Caco-2 (cell line): ENCODE measurements around the gene POMT1. TPM values are rescaled to one million over a fixed set of nuclear protein-coding genes. Genes with fewer than 3 reads are reported as not detected.
"Not testable (repeated sequence)": the region's sequence is repeated elsewhere in the genome, so short reads cannot be mapped to it uniquely, and the experiment has no call there.

Experiments used
- Bru-seq: library from RNA; stranded (reverse); fragments of 400-500 nt; gene quantifications from one replicate; lab custom pipeline; 2021; lab: Mats Ljungman, UMichigan
- BruChase-seq, 2 experiments: library from RNA; stranded (reverse); fragments of 400-500 nt; gene quantifications; one replicate each; lab custom pipeline; 2021; lab: Mats Ljungman, UMichigan
- BruUV-seq: library from RNA; stranded (reverse); fragments of 400-500 nt; replicated peaks from 2 replicates; lab custom pipeline; 2021; lab: Mats Ljungman, UMichigan
- CTCF ChIA-PET: fragments of 300-600 bp; sonication (Branson Sonifier 250); formaldehyde crosslinking; loops from one replicate; lab custom pipeline; 2022; ENCODE audit warnings: antibody characterized with exemption; lab: Charles Lee
- POLR2A ChIA-PET: fragments of 300-600 bp; sonication (Branson Sonifier 250); formaldehyde crosslinking; loops from one replicate; lab custom pipeline; 2022; ENCODE audit warnings: antibody characterized with exemption; lab: Charles Lee
- DNase-seq, 2 experiments: peaks; one replicate each; pipeline versions ENCODE4 v3.0.0 to v3.0.0-alpha.2; 2020 to 2022
- H3K27me3 ChIP-seq: replicated peaks from 2 replicates; pipeline ENCODE4 v1.6.0; 2011; ENCODE audit warnings: low read length; ENCODE audit not compliant: control insufficient read depth, insufficient read depth
- H3K36me3 ChIP-seq: 2 replicates; pipeline ENCODE4 v1.5.1; 2011; ENCODE audit warnings: low read length; ENCODE audit not compliant: control insufficient read depth, insufficient read depth
- H3K4me1 ChIP-seq: fragments of 250-450 bp; sonication (Bioruptor Pico); 2 replicates; pipeline ENCODE4 v1.5.1; 2020; ENCODE audit warnings: mild to moderate bottlenecking
- H3K4me3 ChIP-seq: 2 replicates; pipeline ENCODE4 v1.5.1; 2011; ENCODE audit warnings: low read depth, mild to moderate bottlenecking, control low read depth, low read length
- H3K9me3 ChIP-seq: fragments of 250-450 bp; sonication (Bioruptor Pico); 2 replicates; pipeline ENCODE4 v1.5.1; 2020; ENCODE audit warnings: mild to moderate bottlenecking, moderate library complexity
- H3K27ac Mint-ChIP-seq: one replicate; pipeline ENCODE4 v1.8.0; 2022; ENCODE audit warnings: mixed read lengths; ENCODE audit not compliant: unreplicated experiment
- H3K27me3 Mint-ChIP-seq: one replicate; pipeline ENCODE4 v1.8.0; 2022; ENCODE audit warnings: mixed read lengths; ENCODE audit not compliant: insufficient read depth, unreplicated experiment
- H3K36me3 Mint-ChIP-seq: one replicate; pipeline ENCODE4 v1.8.0; 2022; ENCODE audit warnings: mild to moderate bottlenecking, mixed read lengths; ENCODE audit not compliant: insufficient read depth, unreplicated experiment
- H3K4me1 Mint-ChIP-seq: one replicate; pipeline ENCODE4 v1.8.0; 2022; ENCODE audit warnings: low read depth, mixed read lengths; ENCODE audit not compliant: unreplicated experiment
- H3K4me3 Mint-ChIP-seq: one replicate; pipeline ENCODE4 v1.8.0; 2022; ENCODE audit warnings: mild to moderate bottlenecking, moderate library complexity, mixed read lengths; ENCODE audit not compliant: unreplicated experiment
- H3K9me3 Mint-ChIP-seq: one replicate; pipeline ENCODE4 v1.8.0; 2022; ENCODE audit warnings: mixed read lengths; ENCODE audit not compliant: unreplicated experiment
- CTCF ChIP-seq, 2 experiments: fragments of 200-600 bp in 1 of 2; IDR thresholded peaks; 1 replicate in 1 of 2; 2 replicates in 1 of 2; pipeline versions ENCODE4 v1.5.1 to v1.8.0; 2011 to 2022; ENCODE audit warnings: antibody characterized with exemption in 1 of 2, control low read depth in 1 of 2, inconsistent platforms in 1 of 2, low read depth in 1 of 2, low read length in 1 of 2, mild to moderate bottlenecking in 1 of 2, moderate library complexity in 1 of 2; ENCODE audit not compliant: insufficient read depth in 1 of 2, severe bottlenecking in 1 of 2, unreplicated experiment in 1 of 2
- intact Hi-C: fragments of 100-400 bp; cut with micrococcal nuclease; formaldehyde crosslinking; loops from one replicate; pipeline ENCODE4 v1.10.0; 2022; ENCODE audit not compliant: unreplicated experiment
- long read RNA-seq: library from polyadenylated mRNA; stranded (forward); transcript quantifications from one replicate; pipeline ENCODE4 v2.0.0, GENCODE V29; 2022
- total RNA-seq: library from RNA; stranded (reverse); gene quantifications from 2 replicates; pipeline ENCODE4 v1.2.3, GENCODE V29; 2022

Gene POMT1, protein sequence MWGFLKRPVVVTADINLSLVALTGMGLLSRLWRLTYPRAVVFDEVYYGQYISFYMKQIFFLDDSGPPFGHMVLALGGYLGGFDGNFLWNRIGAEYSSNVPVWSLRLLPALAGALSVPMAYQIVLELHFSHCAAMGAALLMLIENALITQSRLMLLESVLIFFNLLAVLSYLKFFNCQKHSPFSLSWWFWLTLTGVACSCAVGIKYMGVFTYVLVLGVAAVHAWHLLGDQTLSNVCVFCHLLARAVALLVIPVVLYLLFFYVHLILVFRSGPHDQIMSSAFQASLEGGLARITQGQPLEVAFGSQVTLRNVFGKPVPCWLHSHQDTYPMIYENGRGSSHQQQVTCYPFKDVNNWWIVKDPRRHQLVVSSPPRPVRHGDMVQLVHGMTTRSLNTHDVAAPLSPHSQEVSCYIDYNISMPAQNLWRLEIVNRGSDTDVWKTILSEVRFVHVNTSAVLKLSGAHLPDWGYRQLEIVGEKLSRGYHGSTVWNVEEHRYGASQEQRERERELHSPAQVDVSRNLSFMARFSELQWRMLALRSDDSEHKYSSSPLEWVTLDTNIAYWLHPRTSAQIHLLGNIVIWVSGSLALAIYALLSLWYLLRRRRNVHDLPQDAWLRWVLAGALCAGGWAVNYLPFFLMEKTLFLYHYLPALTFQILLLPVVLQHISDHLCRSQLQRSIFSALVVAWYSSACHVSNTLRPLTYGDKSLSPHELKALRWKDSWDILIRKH
- 44.2 and 44.7 TPM in 2 replicates for total RNA-seq
- percentile 59 among the genes with signal in this experiment for Bru-seq, nascent RNA
- BruChase-seq, experiment 1, labeled RNA remaining after a 2-hour chase: percentile 74 among the genes with signal in this experiment
- BruChase-seq, experiment 2, labeled RNA remaining after a 6-hour chase: percentile 73 among the genes with signal in this experiment
- long read RNA-seq, transcript POMT1-205 (18 exons, 2,821 nt): minor isoform, 7 of 85 reads
- long read RNA-seq, transcript POMT1-204 (20 exons, 3,038 nt): major isoform, 16 of 85 reads
- long read RNA-seq, transcript POMT1-201 (19 exons, 2,912 nt): major isoform, 16 of 85 reads
- long read RNA-seq, partial matches to known transcripts: 4 of 85 reads
- long read RNA-seq, other reads (novel, unspliced or antisense): 41 of 85 reads

DNA sequence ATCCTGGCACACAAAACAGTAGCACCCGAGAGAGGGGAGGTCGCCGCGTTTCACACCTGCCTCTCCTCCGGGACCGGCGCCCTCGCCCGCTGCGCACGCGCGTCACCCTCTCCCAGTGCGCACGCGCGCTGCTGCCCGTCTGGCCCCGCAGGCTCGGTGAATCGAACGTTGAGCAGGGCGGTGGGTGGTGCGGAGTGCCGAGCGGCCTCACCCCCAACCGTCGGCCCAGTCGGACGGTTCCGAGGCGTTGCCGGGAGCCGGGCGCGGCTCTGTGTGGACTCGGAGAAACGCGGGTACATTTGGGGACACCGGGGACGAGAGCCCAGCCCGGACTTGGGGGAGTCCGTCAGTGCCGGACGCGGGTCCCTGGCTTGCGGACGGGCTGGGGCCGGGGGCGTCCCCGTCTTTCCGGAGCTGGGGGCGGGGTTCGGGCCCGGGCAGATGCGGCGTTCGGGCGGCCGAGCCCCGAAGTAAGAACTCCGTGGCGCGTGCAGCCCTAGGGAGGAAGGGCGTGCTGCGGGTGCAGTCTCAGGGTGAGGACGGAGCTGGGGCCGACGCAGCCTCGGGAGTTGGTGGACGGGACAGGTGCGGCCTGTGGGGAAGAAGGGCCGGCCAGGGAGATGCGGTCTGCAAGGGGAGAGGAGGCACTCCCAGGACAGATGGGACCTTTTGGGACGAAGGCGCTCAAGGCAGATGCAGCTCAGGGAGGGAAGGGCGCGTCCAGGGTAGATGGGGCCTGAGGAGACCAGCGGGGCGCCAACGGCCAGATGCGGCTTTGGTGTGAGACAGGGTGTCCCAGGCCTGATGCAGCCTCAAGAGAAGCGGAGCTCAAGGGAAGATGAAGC, at the start of gene POMT1:
Gene POMT1 (plus strand): TSS at position 138 of the 845 bp plus-strand sequence. CDS start 1,301 bp downstream, outside the sequence.
- H3K9me3 Mint-ChIP-seq: no peaks in the 10 kb centered on the region
- intact Hi-C loops: loop anchor here (5.0 to 10.0 kb wide), 3 partner anchors 62 to 244 kb away; no protein-coding TSS in a partner anchor
- Histone ChIP-seq H3K4me1 (0 out of 2 replicates have a peak, but pooled peaks cover 6% of the 10 kb centered on the region), H3K27me3 (no peaks in the 10 kb centered on the region), H3K9me3 (no peaks in the 10 kb centered on the region), H3K4me3 (peak within 1 kb of the TSS; percentile 89), H3K36me3 (peaks cover 3% of the 10 kb centered on the region)
- peaks cover 16% of the 10 kb centered on the region for H3K4me1 Mint-ChIP-seq
- no peaks in the 10 kb centered on the region for H3K27me3 Mint-ChIP-seq
- H3K4me3 Mint-ChIP-seq: peak within 1 kb of the TSS; percentile 90
- peaks cover 74% of the 10 kb centered on the region for H3K36me3 Mint-ChIP-seq
- peak; percentile 90 to 93 for DNase-seq
- H3K27ac Mint-ChIP-seq: peak within 1 kb of the TSS; percentile 81
- CTCF ChIA-PET: interaction anchor here (1.1 kb wide), 1 partner anchor 153 kb away, joined by 5 read pairs; no protein-coding TSS in a partner anchor
- POLR2A ChIA-PET: no interaction called here
- BruUV-seq: no TSS peak
- TF ChIP-seq CTCF (IDR thresholded peaks at IDR 0.05; ENCODE audit: insufficient read depth in 1 of 2, low read depth in 1 of 2, low read length in 1 of 2, severe bottlenecking in 1 of 2, unreplicated experiment in 1 of 2): no peak

- Mint-ChIP-seq H3K27ac (no peak overlapping the region), H3K9me3 (no peaks in the 10 kb centered on the region), H3K36me3 (peaks cover 96% of the 10 kb centered on the region), H3K27me3 (no peaks in the 10 kb centered on the region), H3K4me1 (no peaks in the 10 kb centered on the region), H3K4me3 (no peak overlapping the region)
- no peak for TF ChIP-seq CTCF (IDR thresholded peaks at IDR 0.05; ENCODE audit: insufficient read depth in 1 of 2, low read depth in 1 of 2, low read length in 1 of 2, severe bottlenecking in 1 of 2, unreplicated experiment in 1 of 2)
- Histone ChIP-seq H3K27me3 (no peaks in the 10 kb centered on the region), H3K9me3 (no peaks in the 10 kb centered on the region), H3K36me3 (peaks cover 2% of the 10 kb centered on the region), H3K4me3 (no peak overlapping the region), H3K4me1 (no peaks in the 10 kb centered on the region)
- CTCF ChIA-PET: no interaction called here
- POLR2A ChIA-PET: no interaction called here
- no TSS peak for BruUV-seq
- intact Hi-C loops: no loop called here
- no peak for DNase-seq
Observed at GRCh38 chr9:131454028-131454427, 48.7 kb upstream of the POMT1 start.

- H3K27me3 ChIP-seq, POLR2A ChIA-PET, H3K27me3 Mint-ChIP-seq, H3K4me3 ChIP-seq, H3K27ac Mint-ChIP-seq, intact Hi-C loops, H3K9me3 Mint-ChIP-seq, BruUV-seq, H3K4me3 Mint-ChIP-seq, H3K9me3 ChIP-seq, H3K4me1 Mint-ChIP-seq, H3K36me3 ChIP-seq, H3K4me1 ChIP-seq, CTCF ChIA-PET: not testable (repeated sequence)
- peaks cover 96% of the 10 kb centered on the region for H3K36me3 Mint-ChIP-seq
- peak in 1 of 2 experiments; percentile 18 for DNase-seq
Observed at GRCh38 chr9:131455655-131456054, 47.1 kb upstream of the POMT1 start.
